Spleen (tissue), 7 donors: ENCODE results near the gene NFAT5.

Experiments used
- CTCF ChIP-seq, 11 experiments: fragments of 200-600 bp in 7 of 11; fragments of 450-650 bp in 4 of 11; sonication (generic) in 4 of 11; IDR thresholded peaks in 8 of 11; conservative IDR thresholded peaks in 3 of 11; 1 replicate in 7 of 11; 2 replicates in 4 of 11; pipeline versions ENCODE4 v1.4.0 to v1.8.0; 2016 to 2021; ENCODE audit warnings: antibody characterized with exemption in 11 of 11, inconsistent platforms in 4 of 11, mild to moderate bottlenecking in 1 of 11
- POLR2AphosphoS5 ChIP-seq, 3 donors: sonication (generic); formaldehyde crosslinking; IDR thresholded peaks; one replicate each; pipeline ENCODE4 v1.5.1; 2017; ENCODE audit warnings: antibody characterized with exemption in 3 of 3
- donor health status: DM: no; HTN: no; CAD: no; lungs with moderate emphysema.
- donor health status: DM: no; HTN: no; CAD: no.
- donor health status: DM: no; HTN: no; CAD: no.

GRCh38 chr16:69720822-69721430 lies 155.2 kb downstream of the NFAT5 start:
- TF ChIP-seq CTCF (IDR thresholded peaks at IDR 0.05 in 8 of 11, conservative IDR thresholded peaks at IDR 0.05 in 3 of 11) = no peak
- TF ChIP-seq POLR2AphosphoS5 (IDR thresholded peaks at IDR 0.05) = no peak
